ENCODE results near the gene UBE2R2.
"Not testable (repeated sequence)": the region's sequence is repeated elsewhere in the genome, so short reads cannot be mapped to it uniquely, and the experiment has no call there.

Gene UBE2R2

GRCh38 chr9:33799928-33800704 lies 16.8 kb upstream of the UBE2R2 start:
- DNase-seq (ENCODE audit: low read depth in 2 of 2): peak in 1 of 2 experiments; percentile 53

- no peak for DNase-seq (ENCODE audit: low read depth in 2 of 2)
Measured at GRCh38 chr9:33800886-33801285, 16.1 kb upstream of the UBE2R2 start.

GRCh38 chr9:33801943-33802500 lies 14.9 kb upstream of the UBE2R2 start:
- not testable (repeated sequence) for DNase-seq (ENCODE audit: low read depth in 2 of 2)

- not testable (repeated sequence) for DNase-seq (ENCODE audit: low read depth in 2 of 2)
Measured at GRCh38 chr9:33804196-33804595, 12.8 kb upstream of the UBE2R2 start.

- DNase-seq (ENCODE audit: low read depth in 2 of 2): not testable (repeated sequence)
Measured at GRCh38 chr9:33807156-33807555, 9.8 kb upstream of the UBE2R2 start.

GRCh38 chr9:33808979-33809322 lies 8.0 kb upstream of the UBE2R2 start:
- not testable (repeated sequence) for DNase-seq (ENCODE audit: low read depth in 2 of 2)

- DNase-seq (ENCODE audit: low read depth in 2 of 2): no peak
Measured at GRCh38 chr9:33809506-33809905, 7.5 kb upstream of the UBE2R2 start.

- no peak for DNase-seq (ENCODE audit: low read depth in 2 of 2)
Measured at GRCh38 chr9:33813712-33814641, 3.0 kb upstream of the UBE2R2 start.

- no peak for DNase-seq (ENCODE audit: low read depth in 2 of 2)
Measured at GRCh38 chr9:33815781-33816180, 1.2 kb upstream of the UBE2R2 start.

GRCh38 chr9:33817327-33818166 lies 587 bp downstream of the UBE2R2 start:
- DNase-seq (ENCODE audit: low read depth in 2 of 2): no peak

- no peak for DNase-seq (ENCODE audit: low read depth in 2 of 2)
Measured at GRCh38 chr9:33818167-33818846, 1.3 kb downstream of the UBE2R2 start.

- no peak for DNase-seq (ENCODE audit: low read depth in 2 of 2)
Measured at GRCh38 chr9:33818847-33819500, 2.0 kb downstream of the UBE2R2 start.

- DNase-seq (ENCODE audit: low read depth in 2 of 2): no peak
Measured at GRCh38 chr9:33820231-33820745, 3.3 kb downstream of the UBE2R2 start.

- no peak for DNase-seq (ENCODE audit: low read depth in 2 of 2)
Measured at GRCh38 chr9:33823801-33824200, 6.8 kb downstream of the UBE2R2 start.

GRCh38 chr9:33827285-33827684 lies 10.3 kb downstream of the UBE2R2 start:
- not testable (repeated sequence) for DNase-seq (ENCODE audit: low read depth in 2 of 2)

GRCh38 chr9:33829641-33830230 lies 12.8 kb downstream of the UBE2R2 start:
- DNase-seq (ENCODE audit: low read depth in 2 of 2): not testable (repeated sequence)

GRCh38 chr9:33835625-33836260 lies 18.8 kb downstream of the UBE2R2 start:
- no peak for DNase-seq (ENCODE audit: low read depth in 2 of 2)

- peak; percentile 82 to 83 for DNase-seq (ENCODE audit: low read depth in 2 of 2)
Measured at GRCh38 chr9:33836261-33836660, 19.3 kb downstream of the UBE2R2 start.

- DNase-seq (ENCODE audit: low read depth in 2 of 2): no peak
Measured at GRCh38 chr9:33837138-33837537, 20.2 kb downstream of the UBE2R2 start.
